ENCODE data around the gene RABEP2.

GRCh38 chr16:28874406-28874805, 50.6 kb downstream of the RABEP2 start:
- no peak for TF ChIP-seq CTCF (IDR thresholded peaks at IDR 0.05; ENCODE audit: borderline replicate concordance, extremely low read depth, low read length, poor library complexity, severe bottlenecking)
- no peak for TF ChIP-seq EZH2 (IDR thresholded peaks at IDR 0.05; ENCODE audit: borderline replicate concordance, low read depth, low read length, severe bottlenecking)

Measured in DND-41 (cell line).